HepG2 (cell line): ENCODE data around the gene TBX10. TPM values are rescaled to one million over a fixed set of nuclear protein-coding genes. Genes with fewer than 3 reads are reported as not detected.

Source experiments
- BCL6 ChIP-seq: IDR thresholded peaks from 2 replicates; pipeline ENCODE4 v1.6.1; 2016; ENCODE audit warnings: missing genetic modification reagents, missing compliant biosample characterization
- ELF3 ChIP-seq: IDR thresholded peaks from 2 replicates; pipeline ENCODE4 v1.6.1; 2016; ENCODE audit warnings: missing genetic modification reagents, missing compliant biosample characterization
- EP300 ChIP-seq, 3 experiments: sonication (generic) in 1 of 3; formaldehyde crosslinking in 1 of 3; IDR thresholded peaks; 2 replicates each; pipeline versions ENCODE4 v1.5.1 to v1.6.1; 2011 to 2020; ENCODE audit warnings: low read depth in 2 of 3, low read length in 2 of 3, borderline replicate concordance in 1 of 3, improper control_type of control experiment in 1 of 3, mild to moderate bottlenecking in 1 of 3, missing genetic modification reagents in 1 of 3, moderate library complexity in 1 of 3
- HHEX ChIP-seq: IDR thresholded peaks from 2 replicates; pipeline ENCODE4 v1.6.1; 2016; ENCODE audit warnings: control low read depth
- HNRNPK ChIP-seq: fragments of 200-400 bp; formaldehyde crosslinking; IDR thresholded peaks from 2 replicates; pipeline ENCODE4 v1.6.1; 2018; ENCODE audit warnings: low read length, low read depth, moderate library complexity, mild to moderate bottlenecking; ENCODE audit not compliant: poor library complexity, severe bottlenecking
- KAT8 ChIP-seq: IDR thresholded peaks from 2 replicates; pipeline ENCODE4 v1.6.1; 2016; ENCODE audit warnings: missing genetic modification reagents, missing compliant biosample characterization
- RARA ChIP-seq: IDR thresholded peaks from 2 replicates; pipeline ENCODE4 v1.6.1; 2016; ENCODE audit warnings: missing genetic modification reagents, missing compliant biosample characterization
- RBAK ChIP-seq: sonication (generic); formaldehyde crosslinking; IDR thresholded peaks from 2 replicates; pipeline ENCODE4 v1.5.1; 2020; ENCODE audit warnings: mild to moderate bottlenecking, missing genetic modification reagents
- SSRP1 ChIP-seq: IDR thresholded peaks from 2 replicates; pipeline ENCODE4 v1.6.1; 2016; ENCODE audit warnings: control low read depth
- THAP11 ChIP-seq: IDR thresholded peaks from 2 replicates; pipeline ENCODE4 v1.6.1; 2016; ENCODE audit warnings: missing biosample characterization, missing genetic modification reagents
- ZMYM3 ChIP-seq: sonication (generic); formaldehyde crosslinking; IDR thresholded peaks from 2 replicates; pipeline ENCODE4 v1.5.1; 2020; ENCODE audit warnings: mild to moderate bottlenecking, missing genetic modification reagents
- ZNF20 ChIP-seq: sonication (generic); formaldehyde crosslinking; IDR thresholded peaks from 2 replicates; pipeline ENCODE4 v1.4.0; 2020; ENCODE audit warnings: mild to moderate bottlenecking, moderate library complexity, missing genetic modification reagents
- ZNF317 ChIP-seq: sonication (generic); formaldehyde crosslinking; IDR thresholded peaks from 2 replicates; pipeline ENCODE4 v1.5.0; 2020; ENCODE audit warnings: mild to moderate bottlenecking, missing genetic modification reagents
- ZNF362 ChIP-seq: sonication (generic); formaldehyde crosslinking; IDR thresholded peaks from 2 replicates; pipeline ENCODE4 v1.4.0; 2020; ENCODE audit warnings: missing genetic modification reagents, mild to moderate bottlenecking, borderline replicate concordance
- ZNF407 ChIP-seq: sonication (generic); formaldehyde crosslinking; IDR thresholded peaks from one replicate; pipeline ENCODE4 v1.5.1; 2020; ENCODE audit warnings: mild to moderate bottlenecking, missing genetic modification reagents; ENCODE audit errors: not compliant biosample characterization
- ZNF768 ChIP-seq: sonication (generic); formaldehyde crosslinking; IDR thresholded peaks from 2 replicates; pipeline ENCODE4 v1.4.0; 2020; ENCODE audit warnings: missing genetic modification reagents
- polyA plus RNA-seq, 8 experiments: library from polyadenylated mRNA; depleted of rRNA in 3 of 8; stranded (reverse) in 7 of 8; unstranded in 1 of 8; fragments of >200 nt; fragmentation: Illumina TruSeq in 4 of 8; extraction: Trizol in 4 of 8; gene quantifications; 2 replicates each; pipeline versions ENCODE4 v1.2.1 to v1.2.3, GENCODE V29; 2011 to 2016; ENCODE audit warnings: low read depth in 4 of 8, missing spikeins in 1 of 8, mixed read lengths in 1 of 8; ENCODE audit not compliant: insufficient read depth in 1 of 8
- total RNA-seq, 5 experiments: library from RNA; depleted of rRNA; stranded (reverse); fragments of >200 nt; fragmentation: Illumina TruSeq; extraction: Trizol; gene quantifications; 2 replicates each; pipeline ENCODE4 v1.2.3, GENCODE V29; 2016; ENCODE audit warnings: low read depth in 1 of 5
- TF ChIP-seq, protein P1 (sequence below): IDR thresholded peaks from 2 replicates; pipeline ENCODE4 v1.6.1; 2012; ENCODE audit warnings: low read depth, low read length, improper control_type of control experiment

TBX10 gene
- total and polyA plus RNA-seq, 2 of the 13 experiments (the other 11 are each of a cell fraction or from before 2014, with no cell fraction given), result 0.27 to 1.7 TPM

GRCh38 chr11:67617243-67617953 is 22.2 kb downstream of the TBX10 start (continued):
- no peak for TF ChIP-seq ZNF407
- peak; percentile 37; the same call in 1 of the 2 replicates for TF ChIP-seq KAT8 (CRISPR knock-in tag)
- peak in 1 of 2 experiments; percentile 61; a peak in 1 of 4 replicates for TF ChIP-seq EP300 (IDR thresholded peaks at IDR 0.05; ENCODE audit: low read depth in 2 of 2, low read length in 2 of 2)
- TF ChIP-seq EP300 (CRISPR knock-in tag; IDR thresholded peaks at IDR 0.05; ENCODE audit: borderline replicate concordance), result no peak
- TF ChIP-seq THAP11 (CRISPR knock-in tag), result peak; percentile 54
- peak; percentile 71; the same call in 1 of the 2 replicates for TF ChIP-seq BCL6 (CRISPR knock-in tag)
- peak; percentile 10; the same call in 1 of the 2 replicates for TF ChIP-seq RARA (CRISPR knock-in tag)
- TF ChIP-seq HHEX, result 0 out of 2 replicates have a peak, but pooled peaks have one; percentile 10
- no peak for TF ChIP-seq ZNF20 (CRISPR knock-in tag)
- peak; percentile 7; the same call in 1 of the 2 replicates for TF ChIP-seq ZMYM3 (CRISPR knock-in tag)
- TF ChIP-seq, protein P1, sequence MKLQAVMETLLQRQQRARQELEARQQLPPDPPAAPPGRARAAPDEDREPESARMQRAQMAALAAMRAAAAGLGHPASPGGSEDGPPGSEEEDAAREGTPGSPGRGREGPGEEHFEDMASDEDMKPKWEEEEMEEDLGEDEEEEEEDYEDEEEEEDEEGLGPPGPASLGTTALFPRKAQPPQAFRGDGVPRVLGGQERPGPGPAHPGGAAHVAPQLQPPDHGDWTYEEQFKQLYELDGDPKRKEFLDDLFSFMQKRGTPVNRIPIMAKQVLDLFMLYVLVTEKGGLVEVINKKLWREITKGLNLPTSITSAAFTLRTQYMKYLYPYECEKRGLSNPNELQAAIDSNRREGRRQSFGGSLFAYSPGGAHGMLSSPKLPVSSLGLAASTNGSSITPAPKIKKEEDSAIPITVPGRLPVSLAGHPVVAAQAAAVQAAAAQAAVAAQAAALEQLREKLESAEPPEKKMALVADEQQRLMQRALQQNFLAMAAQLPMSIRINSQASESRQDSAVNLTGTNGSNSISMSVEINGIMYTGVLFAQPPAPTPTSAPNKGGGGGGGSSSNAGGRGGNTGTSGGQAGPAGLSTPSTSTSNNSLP, result no peak
- 0 out of 2 replicates have a peak, but pooled peaks have one; percentile 38 for TF ChIP-seq SSRP1 (CRISPR knock-in tag)
- peak; percentile 35; the same call in 1 of the 2 replicates for TF ChIP-seq ZNF362 (CRISPR knock-in tag)
- TF ChIP-seq RBAK, result peak; percentile 59; the same call in 1 of the 2 replicates
- no peak for TF ChIP-seq ZNF768 (CRISPR knock-in tag)
- TF ChIP-seq ELF3 (CRISPR knock-in tag), result 0 out of 2 replicates have a peak, but pooled peaks have one; percentile 36
- TF ChIP-seq HNRNPK, result peak; percentile 26
- TF ChIP-seq ZNF317 (CRISPR knock-in tag), result no peak
